Stimulated activated naive CD8-positive, alpha-beta T cell treated with anti-CD3 and anti-CD28 coated beads, Interleukin-15, Interleukin-2, amounts not matched to agents 100 U/mL and 50 U/mL, for 24 hours (primary cell): ENCODE results near the gene ANKRD11.
A peak's percentile ranks its signal among the peaks of the same experiment; 100 is the strongest.

ENCODE experiments used
- ATAC-seq: fragments of 150-1000 bp; cut with Tn5 transposase; one replicate; pipeline ENCODE4 v1.10.0; 2021
- DNase-seq: peaks from one replicate; pipeline ENCODE4 v3.0.0; 2021

ANKRD11 gene

DNA sequence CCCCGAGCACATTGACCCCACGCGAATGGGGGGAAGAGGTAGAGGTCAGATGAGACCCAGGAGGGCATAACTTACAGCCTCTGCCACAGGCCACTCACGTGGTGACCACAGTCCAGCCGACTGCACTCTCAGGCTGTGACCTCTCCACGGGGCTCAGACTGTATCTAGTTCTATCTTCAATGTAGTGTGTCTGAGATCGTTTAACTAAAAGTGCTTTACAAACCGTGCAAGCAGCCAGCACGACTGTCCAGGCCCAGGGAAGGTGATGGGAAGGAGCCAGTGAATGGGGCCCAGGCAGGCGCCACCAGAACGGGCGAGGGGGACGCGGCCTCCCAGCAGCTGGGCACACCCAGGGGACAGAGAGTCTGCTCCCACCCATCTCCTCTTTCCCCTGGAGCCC is 108.6 kb downstream of the ANKRD11 start:
- DNase-seq: no peak
- ATAC-seq: no peak

- DNase-seq: no peak
- ATAC-seq: no peak
Observed at GRCh38 chr16:89380681-89381080, 109.7 kb downstream of the ANKRD11 start.

DNA sequence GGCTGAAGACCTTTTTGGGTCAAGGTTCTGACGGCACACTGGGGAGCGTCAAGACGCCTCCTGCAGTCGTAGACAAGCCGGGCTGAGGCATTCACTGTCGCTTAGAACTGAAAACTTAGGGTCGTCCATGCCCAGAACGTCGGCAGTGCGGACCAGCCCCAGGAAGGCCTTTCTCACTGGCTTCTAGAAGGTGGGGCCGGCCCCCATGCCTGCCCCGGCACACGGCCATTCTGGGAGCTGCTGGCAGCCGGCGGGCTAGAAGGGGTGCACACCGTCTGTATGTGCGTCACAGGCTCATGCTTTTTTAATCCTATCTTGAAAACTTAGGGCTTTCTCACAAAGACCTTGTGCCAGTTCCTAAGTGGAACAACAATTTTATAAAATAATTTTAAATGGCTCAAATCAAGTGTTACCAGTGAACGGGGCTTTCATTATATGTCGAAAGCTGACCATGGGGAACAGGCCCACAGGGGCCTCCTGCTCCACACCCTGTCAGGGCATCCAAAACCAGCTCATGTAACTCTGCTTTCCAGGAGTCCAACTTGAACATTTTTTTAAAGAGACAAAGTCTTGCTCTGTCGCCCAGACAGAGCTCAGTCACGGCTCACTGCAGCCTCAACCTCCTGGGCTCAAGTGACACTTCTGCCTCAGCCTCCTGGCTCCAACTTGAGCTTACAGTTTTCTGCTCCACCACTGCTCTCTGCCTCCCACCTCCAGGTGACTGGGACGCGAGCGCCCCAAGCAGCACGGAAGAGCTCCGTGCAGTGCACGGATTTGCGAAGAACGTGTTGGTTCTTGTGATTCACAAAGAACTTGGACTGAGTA is 111.2 kb downstream of the ANKRD11 start:
- ATAC-seq (no peak), DNase-seq (no peak)

DNA sequence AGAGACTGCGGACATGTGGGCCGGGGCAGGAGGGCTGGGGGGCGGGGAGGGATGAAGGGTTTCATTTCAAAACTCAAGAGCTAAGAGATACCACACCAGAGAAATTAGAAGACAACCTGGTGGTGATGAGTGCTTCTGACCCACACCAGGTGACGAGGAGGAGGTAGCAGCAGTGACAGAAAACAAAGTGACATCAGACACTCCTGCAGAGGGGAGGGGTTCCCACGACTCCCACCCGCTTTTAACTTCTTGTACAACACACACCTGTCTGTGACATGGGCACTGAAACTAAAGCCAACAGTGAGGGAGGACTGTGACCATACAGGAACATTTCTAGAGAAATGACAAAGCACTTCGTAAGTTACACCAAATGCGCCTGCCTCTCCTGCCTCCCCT is 112.9 kb downstream of the ANKRD11 start:
- DNase-seq (no peak), ATAC-seq (no peak)

GRCh38 chr16:89376812-89377452 is 113.4 kb downstream of the ANKRD11 start:
- DNase-seq: no peak
- no peak for ATAC-seq

DNA sequence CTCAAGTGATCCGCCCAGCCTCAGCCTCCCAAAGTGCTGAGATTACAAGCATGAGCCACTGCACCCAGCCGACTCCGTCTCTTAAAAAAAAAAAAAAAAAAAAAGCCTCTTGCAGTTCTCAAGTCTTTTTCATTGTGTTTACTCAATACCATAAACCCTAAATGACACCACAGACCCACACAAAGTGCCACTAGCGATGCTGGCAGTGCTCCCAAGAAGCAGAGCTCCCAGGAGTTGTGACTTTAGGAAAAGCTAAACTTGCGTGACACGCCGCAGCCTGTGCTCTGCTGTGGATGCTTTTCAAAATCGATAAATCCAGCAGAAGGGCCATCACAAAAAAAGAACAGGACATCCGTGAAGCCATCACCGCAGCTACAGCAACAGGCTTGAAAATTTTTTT is 114.7 kb downstream of the ANKRD11 start:
- DNase-seq (no peak), ATAC-seq (no peak)

- DNase-seq (no peak), ATAC-seq (no peak)
Observed at GRCh38 chr16:89375021-89375420, 115.3 kb downstream of the ANKRD11 start.

DNA sequence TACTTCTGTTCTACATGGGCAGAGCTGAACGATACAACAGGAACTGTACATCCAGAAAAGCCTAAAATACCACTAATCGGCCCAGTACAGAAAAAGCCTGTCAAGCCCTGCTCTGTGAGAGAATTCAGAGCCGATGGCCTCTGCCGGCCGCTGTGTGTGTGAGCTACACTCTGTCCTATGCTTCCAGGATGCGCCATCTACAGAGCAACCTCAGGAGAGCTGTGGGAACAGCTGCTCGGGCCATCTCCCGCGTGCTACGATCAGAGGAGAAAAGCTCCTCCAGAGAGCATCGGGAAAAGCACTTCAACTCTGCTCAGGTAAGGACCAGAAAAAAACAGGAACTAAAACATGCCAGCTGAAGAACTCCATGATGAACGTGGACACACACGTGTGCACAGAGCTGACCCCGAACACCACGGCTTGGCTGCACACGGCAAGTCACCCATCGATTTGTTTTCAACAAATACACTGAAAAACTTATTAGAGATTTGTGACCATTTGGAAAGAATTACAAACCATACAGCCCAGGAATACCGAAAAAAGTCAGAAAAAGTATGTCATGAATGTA is 115.9 kb downstream of the ANKRD11 start:
- ATAC-seq: no peak

DNA sequence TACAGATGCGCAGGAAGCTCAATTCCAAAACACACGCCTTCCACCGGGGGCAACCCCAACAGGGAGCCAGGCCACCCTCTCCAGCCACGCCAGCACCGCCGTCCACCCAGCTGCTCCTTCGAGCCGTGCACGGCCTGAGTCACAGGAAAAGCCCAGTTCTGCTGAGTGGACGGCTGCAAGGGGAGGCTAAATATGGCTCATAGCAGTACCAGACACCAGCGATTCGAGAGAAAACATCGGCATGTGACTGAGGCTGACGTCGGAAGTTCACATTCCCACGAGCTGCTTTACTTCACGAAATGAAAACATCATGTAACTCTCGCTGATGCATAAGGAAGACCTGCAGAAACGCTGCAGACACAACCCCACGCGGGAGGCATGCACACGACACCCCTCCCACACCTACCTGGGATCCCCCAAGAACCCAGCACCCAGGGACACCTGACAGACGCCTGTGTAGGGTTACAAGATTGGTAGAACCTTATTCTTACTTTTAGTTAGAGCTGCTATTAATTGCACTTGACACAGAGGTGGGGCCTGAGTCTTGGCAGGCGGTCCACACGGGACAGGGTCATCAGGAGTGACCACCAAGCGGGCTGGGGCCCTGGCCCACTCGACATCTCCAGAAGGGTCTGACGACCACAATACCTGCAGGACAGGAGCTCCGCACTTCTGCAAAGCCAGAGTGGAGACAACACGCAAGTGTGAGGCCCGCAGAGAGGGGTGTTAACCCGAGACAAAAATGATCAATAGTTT is 116.8 kb downstream of the ANKRD11 start:
- no peak for ATAC-seq
- DNase-seq: no peak

More for the DNA sequence above, 115.9 kb downstream of the ANKRD11 start:
- no peak for DNase-seq

GRCh38 chr16:89371968-89372634 is 118.3 kb downstream of the ANKRD11 start:
- ATAC-seq (no peak), DNase-seq (no peak)

- ATAC-seq (no peak), DNase-seq (no peak)
Observed at GRCh38 chr16:89371386-89371785, 119.0 kb downstream of the ANKRD11 start.

GRCh38 chr16:89370601-89371000 is 119.8 kb downstream of the ANKRD11 start:
- ATAC-seq (no peak), DNase-seq (no peak)

DNA sequence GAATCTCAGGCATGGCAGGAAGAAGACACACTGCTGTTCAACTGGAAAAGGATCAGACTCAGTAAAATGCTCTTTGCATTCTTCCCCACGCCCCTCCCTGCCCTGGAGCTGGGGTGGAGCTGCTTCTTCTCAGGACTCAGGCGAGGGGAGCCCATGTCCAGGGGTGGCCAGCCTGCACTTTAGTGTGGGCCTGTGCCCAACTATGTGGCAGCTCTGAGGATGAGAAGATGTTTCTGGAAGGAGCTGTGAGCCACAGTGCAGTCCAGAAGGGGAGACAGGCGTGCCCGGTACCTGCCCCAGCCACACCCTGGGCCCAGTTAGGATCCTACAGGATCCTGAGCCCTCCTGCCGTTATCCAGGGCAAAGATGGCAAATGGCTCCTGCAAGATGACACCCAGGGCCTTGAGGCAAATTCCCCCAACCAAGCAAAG is 120.3 kb downstream of the ANKRD11 start:
- no peak for DNase-seq
- no peak for ATAC-seq

- DNase-seq (no peak), ATAC-seq (no peak)
Observed at GRCh38 chr16:89369266-89369895, 121.0 kb downstream of the ANKRD11 start.

DNA sequence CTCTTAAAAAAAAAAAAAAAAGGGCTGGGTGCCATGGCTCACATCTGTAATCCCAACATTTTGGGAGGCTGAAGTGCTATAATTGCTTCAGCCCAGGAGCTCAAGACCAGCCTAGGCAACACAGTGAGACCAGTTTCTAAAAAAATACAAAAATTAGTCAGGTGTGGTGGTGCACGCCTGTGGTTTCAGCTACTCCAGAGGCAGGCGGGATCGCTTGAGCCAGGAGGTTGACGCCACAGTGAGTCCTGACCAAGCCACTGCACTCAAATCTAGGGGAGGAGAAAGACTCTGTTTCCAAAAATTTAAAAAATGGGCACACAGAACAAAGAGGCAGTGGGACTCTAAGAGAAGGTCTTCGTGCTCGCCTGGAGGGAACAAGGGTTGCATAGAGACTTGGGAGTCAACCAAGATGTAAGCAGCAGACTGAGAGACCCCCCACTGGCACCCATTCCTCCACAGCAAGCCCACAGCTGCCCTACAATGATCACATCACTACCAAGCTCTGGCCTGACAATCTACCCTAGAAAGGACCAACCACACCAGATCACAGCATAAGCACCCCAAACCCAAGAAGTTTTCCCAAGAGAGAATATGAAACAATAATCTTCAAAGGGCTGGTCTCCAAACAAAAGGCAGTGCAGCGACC is 121.6 kb downstream of the ANKRD11 start:
- ATAC-seq: no peak
- DNase-seq: no peak

GRCh38 chr16:89367538-89367915 is 122.8 kb downstream of the ANKRD11 start:
- DNase-seq: no peak
- ATAC-seq: no peak

GRCh38 chr16:89366561-89367537 is 123.5 kb downstream of the ANKRD11 start:
- ATAC-seq (no peak), DNase-seq (no peak)

GRCh38 chr16:89365996-89366395 is 124.4 kb downstream of the ANKRD11 start:
- no peak for DNase-seq

GRCh38 chr16:89365044-89365467 is 125.3 kb downstream of the ANKRD11 start:
- no peak for ATAC-seq
- DNase-seq: peak; percentile 20

More at GRCh38 chr16:89365996-89366395, 124.4 kb downstream of the ANKRD11 start:
- ATAC-seq: no peak

DNA sequence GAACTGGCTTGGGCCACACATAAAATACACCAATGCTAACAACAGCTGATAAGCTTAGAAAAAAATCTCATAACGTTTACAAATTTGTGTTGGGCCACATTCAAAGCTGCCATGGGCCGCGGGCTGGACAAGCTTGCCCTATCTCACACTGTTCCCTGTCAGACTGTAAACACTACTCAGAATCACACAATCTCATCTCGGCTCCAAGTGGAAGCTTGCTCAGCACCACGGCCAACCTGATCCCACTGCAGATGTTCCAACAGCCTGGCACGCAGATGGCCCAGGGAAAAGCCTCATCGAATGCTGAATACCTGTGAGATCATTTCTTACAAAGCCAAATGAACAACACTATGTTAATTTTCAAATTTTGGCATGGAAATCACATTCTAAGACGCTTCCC is 125.8 kb downstream of the ANKRD11 start:
- ATAC-seq: no peak
- DNase-seq: no peak
